K562 (cell line): Measurements from ENCODE around the gene FAM222A. TPM values are rescaled to one million over a fixed set of nuclear protein-coding genes. Genes with fewer than 3 reads are reported as not detected.

ENCODE experiments used
- ARNT ChIP-seq, 2 experiments: fragments of 450-650 bp; IDR thresholded peaks; 2 replicates each; pipeline ENCODE4 v1.6.1; 2016; ENCODE audit warnings: mild to moderate bottlenecking in 1 of 2
- CBFB ChIP-seq: sonication (generic); formaldehyde crosslinking; IDR thresholded peaks from 2 replicates; pipeline ENCODE4 v1.4.0; 2020; ENCODE audit warnings: mild to moderate bottlenecking, missing genetic modification reagents
- CBX1 ChIP-seq: sonication (generic); IDR thresholded peaks from 2 replicates; pipeline ENCODE4 v1.6.1; 2016; ENCODE audit warnings: antibody characterized with exemption, low read depth, mild to moderate bottlenecking
- COPS2 ChIP-seq: fragments of 450-650 bp; conservative IDR thresholded peaks from 2 replicates; pipeline ENCODE4 v1.6.1; 2016; ENCODE audit warnings: mild to moderate bottlenecking, moderate library complexity
- ERF ChIP-seq: fragments of 450-650 bp; formaldehyde crosslinking; IDR thresholded peaks from 2 replicates; pipeline ENCODE4 v1.4.0; 2020; ENCODE audit warnings: mild to moderate bottlenecking, mixed read lengths
- FIP1L1 ChIP-seq: fragments of 200-400 bp; formaldehyde crosslinking; IDR thresholded peaks from 2 replicates; pipeline ENCODE4 v1.6.1; 2018; ENCODE audit warnings: mild to moderate bottlenecking, low read depth, low read length; ENCODE audit not compliant: poor library complexity, severe bottlenecking
- FOS ChIP-seq: IDR thresholded peaks from 3 replicates; pipeline ENCODE4 v1.6.1; 2011; ENCODE audit not compliant: insufficient read length; ENCODE audit errors: extremely low read depth
- GABPA ChIP-seq: fragments of 200-800 bp; sonication (Bioruptor generic); conservative IDR thresholded peaks from 2 replicates; pipeline ENCODE4 v1.6.1; 2016; ENCODE audit warnings: low read depth, missing genetic modification characterization, missing compliant biosample characterization
- HDAC3 ChIP-seq: fragments of 450-650 bp; IDR thresholded peaks from 2 replicates; pipeline ENCODE4 v1.6.1; 2018; ENCODE audit warnings: borderline replicate concordance, mild to moderate bottlenecking, moderate library complexity; ENCODE audit not compliant: partially characterized antibody
- KAT7 ChIP-seq: sonication (generic); formaldehyde crosslinking; IDR thresholded peaks from 2 replicates; pipeline ENCODE4 v1.8.0; 2022; ENCODE audit warnings: missing genetic modification reagents, mild to moderate bottlenecking, borderline replicate concordance
- MIER1 ChIP-seq: fragments of 450-650 bp; IDR thresholded peaks from 2 replicates; pipeline ENCODE4 v1.6.1; 2016; ENCODE audit warnings: antibody characterized with exemption, mild to moderate bottlenecking, low read depth
- POLR3A ChIP-seq: IDR thresholded peaks from 2 replicates; pipeline ENCODE4 v1.6.1; 2011; ENCODE audit warnings: borderline replicate concordance, mild to moderate bottlenecking, moderate library complexity; ENCODE audit not compliant: insufficient read length, insufficient read depth; ENCODE audit errors: extremely low read depth
- PURB ChIP-seq: sonication (generic); formaldehyde crosslinking; IDR thresholded peaks from 2 replicates; pipeline ENCODE4 v1.9.0; 2021; ENCODE audit warnings: low read depth, mild to moderate bottlenecking, missing genetic modification reagents
- SLC30A9 ChIP-seq: fragments of 250-450 bp; sonication (Bioruptor Pico); IDR thresholded peaks from 2 replicates; pipeline ENCODE4 v1.8.0; 2022; ENCODE audit warnings: mild to moderate bottlenecking, moderate library complexity
- SMAD2 ChIP-seq: fragments of 150-350 bp; IDR thresholded peaks from 2 replicates; pipeline ENCODE4 v1.6.1; 2014; ENCODE audit warnings: low read depth, mild to moderate bottlenecking, low read length
- SMARCB1 ChIP-seq: IDR thresholded peaks from 2 replicates; pipeline ENCODE4 v1.6.1; 2011; ENCODE audit warnings: improper control_type of control experiment, low read depth; ENCODE audit not compliant: insufficient read length
- SMARCE1 ChIP-seq: fragments of 450-650 bp; IDR thresholded peaks from 2 replicates; pipeline ENCODE4 v1.7.1; 2016; ENCODE audit warnings: mild to moderate bottlenecking
- ZKSCAN3 ChIP-seq: fragments of 250-450 bp; sonication (Bioruptor Pico); IDR thresholded peaks from 2 replicates; pipeline ENCODE4 v1.4.0; 2020
- ZNF584 ChIP-seq: fragments of 200-800 bp; sonication (Bioruptor generic); IDR thresholded peaks from 2 replicates; pipeline ENCODE4 v1.6.1; 2016; ENCODE audit warnings: low read depth, mild to moderate bottlenecking, missing genetic modification characterization, missing compliant biosample characterization
- polyA plus RNA-seq, 8 experiments: library from polyadenylated mRNA; depleted of rRNA in 4 of 8; stranded (reverse) in 5 of 8; unstranded in 3 of 8; fragments of >200 nt; fragmentation: Nextera tagmentation in 2 of 8; fragmentation: Illumina TruSeq in 1 of 8; extraction: Ambion mirVana in 2 of 8; extraction: Trizol in 1 of 8; gene quantifications; 2 replicates each; pipeline versions ENCODE4 v1.2.1 to v1.2.3, GENCODE V29; 2011 to 2014; ENCODE audit warnings: inconsistent platforms in 1 of 8, missing spikeins in 1 of 8
- total RNA-seq, 7 experiments: library from RNA; depleted of rRNA in 6 of 7; stranded (reverse); fragments of >200 nt in 6 of 7; fragmentation: Illumina TruSeq in 2 of 7; extraction: Trizol in 2 of 7; gene quantifications; 2 replicates each; pipeline versions ENCODE4 v1.2.1 to v1.2.3, GENCODE V29; 2011 to 2021; ENCODE audit warnings: low replicate concordance in 1 of 7
- TF ChIP-seq, protein P1 (sequence below): fragments of 250-450 bp; sonication (Bioruptor Pico); IDR thresholded peaks from 2 replicates; pipeline ENCODE4 v1.4.0; 2020; ENCODE audit warnings: borderline replicate concordance
- TF ChIP-seq, protein P2 (sequence below): fragments of 450-650 bp; IDR thresholded peaks from 2 replicates; pipeline ENCODE4 v1.6.1; 2014; ENCODE audit warnings: low read depth, mild to moderate bottlenecking, moderate library complexity, borderline replicate concordance
- TF ChIP-seq, protein P3 (sequence below): fragments of 250-450 bp; sonication (Bioruptor Pico); IDR thresholded peaks from 2 replicates; pipeline ENCODE4 v1.4.0; 2020
- TF ChIP-seq, protein P4 (sequence below): fragments of 450-650 bp; formaldehyde crosslinking; IDR thresholded peaks from 2 replicates; pipeline ENCODE4 v1.4.0; 2020; ENCODE audit warnings: mild to moderate bottlenecking, moderate library complexity

The FAM222A gene
- total and polyA plus RNA-seq, 9 of the 15 experiments (the other 6 are each of a cell fraction or from before 2014, with no cell fraction given): 0.03 to 0.36 (median 0.12) TPM; not detected in 1

DNA sequence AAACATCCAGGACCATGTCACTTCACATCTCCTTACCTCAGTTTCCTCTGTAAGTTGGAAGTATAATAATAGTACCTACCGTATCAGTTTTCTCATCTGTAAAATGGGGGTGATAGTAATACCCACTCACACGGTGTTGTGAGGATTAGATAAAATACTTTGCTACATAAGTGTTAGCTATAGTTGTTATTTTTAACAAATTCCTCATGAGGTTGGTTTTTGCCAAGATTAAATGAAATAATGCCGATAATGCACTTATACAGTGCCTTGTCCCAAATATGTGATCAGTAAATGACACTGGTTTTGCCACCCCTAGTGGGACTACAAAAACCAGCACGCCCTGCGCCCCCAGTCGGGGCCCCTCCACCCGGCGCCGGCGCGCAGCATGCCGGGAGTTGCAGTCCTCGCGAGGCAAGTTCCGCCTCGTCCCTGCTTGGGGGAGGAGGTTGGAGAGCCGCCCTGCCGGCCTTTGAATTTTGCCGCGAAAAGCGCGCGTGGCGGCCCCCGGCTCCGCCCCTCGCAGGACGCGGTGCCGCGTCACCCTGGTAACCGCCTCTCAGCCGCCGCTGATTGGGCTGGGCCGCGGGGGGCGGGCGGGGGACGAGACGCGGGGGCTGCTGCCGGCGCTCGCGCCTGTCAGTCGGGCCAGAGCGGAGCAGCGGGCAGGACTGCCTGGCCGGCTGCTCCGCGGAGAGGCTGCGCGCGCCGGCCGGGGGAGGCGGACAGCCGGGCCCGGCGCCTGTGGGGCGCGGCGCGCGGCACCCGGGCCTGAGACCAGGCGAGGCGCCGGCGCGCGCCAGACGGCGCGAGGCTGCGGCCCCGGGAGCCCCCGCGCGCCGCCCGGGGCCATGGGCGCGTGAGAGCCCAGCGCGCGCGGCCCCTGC, at the start of gene FAM222A (continued):
- TF ChIP-seq SMARCB1: no peak
- peak; percentile 85 for TF ChIP-seq GABPA (tag)
- TF ChIP-seq SMAD2: no peak
- TF ChIP-seq, protein P1, sequence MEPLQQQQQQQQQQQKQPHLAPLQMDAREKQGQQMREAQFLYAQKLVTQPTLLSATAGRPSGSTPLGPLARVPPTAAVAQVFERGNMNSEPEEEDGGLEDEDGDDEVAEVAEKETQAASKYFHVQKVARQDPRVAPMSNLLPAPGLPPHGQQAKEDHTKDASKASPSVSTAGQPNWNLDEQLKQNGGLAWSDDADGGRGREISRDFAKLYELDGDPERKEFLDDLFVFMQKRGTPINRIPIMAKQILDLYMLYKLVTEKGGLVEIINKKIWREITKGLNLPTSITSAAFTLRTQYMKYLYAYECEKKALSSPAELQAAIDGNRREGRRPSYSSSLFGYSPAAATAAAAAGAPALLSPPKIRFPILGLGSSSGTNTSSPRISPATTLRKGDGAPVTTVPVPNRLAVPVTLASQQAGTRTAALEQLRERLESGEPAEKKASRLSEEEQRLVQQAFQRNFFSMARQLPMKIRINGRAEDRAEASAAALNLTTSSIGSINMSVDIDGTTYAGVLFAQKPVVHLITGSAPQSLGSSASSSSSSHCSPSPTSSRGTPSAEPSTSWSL (CRISPR knock-in tag): no peak
- no peak for TF ChIP-seq COPS2
- TF ChIP-seq SMARCE1: no peak
- no peak for TF ChIP-seq HDAC3
- no peak for TF ChIP-seq ERF (CRISPR knock-in tag)
- TF ChIP-seq KAT7: no peak
- TF ChIP-seq MIER1: no peak
- TF ChIP-seq, protein P2, sequence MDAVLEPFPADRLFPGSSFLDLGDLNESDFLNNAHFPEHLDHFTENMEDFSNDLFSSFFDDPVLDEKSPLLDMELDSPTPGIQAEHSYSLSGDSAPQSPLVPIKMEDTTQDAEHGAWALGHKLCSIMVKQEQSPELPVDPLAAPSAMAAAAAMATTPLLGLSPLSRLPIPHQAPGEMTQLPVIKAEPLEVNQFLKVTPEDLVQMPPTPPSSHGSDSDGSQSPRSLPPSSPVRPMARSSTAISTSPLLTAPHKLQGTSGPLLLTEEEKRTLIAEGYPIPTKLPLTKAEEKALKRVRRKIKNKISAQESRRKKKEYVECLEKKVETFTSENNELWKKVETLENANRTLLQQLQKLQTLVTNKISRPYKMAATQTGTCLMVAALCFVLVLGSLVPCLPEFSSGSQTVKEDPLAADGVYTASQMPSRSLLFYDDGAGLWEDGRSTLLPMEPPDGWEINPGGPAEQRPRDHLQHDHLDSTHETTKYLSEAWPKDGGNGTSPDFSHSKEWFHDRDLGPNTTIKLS: peak; percentile 79; the same call in 1 of the 2 replicates
- TF ChIP-seq ZKSCAN3: no peak
- TF ChIP-seq ARNT (IDR thresholded peaks at IDR 0.05): peak in 1 of 2 experiments; percentile 40; a peak in 1 of 4 replicates
- TF ChIP-seq PURB (CRISPR knock-in tag): no peak
- no peak for TF ChIP-seq FIP1L1
- 0 out of 2 replicates have a peak, but pooled peaks have one; percentile 65 for TF ChIP-seq ZNF584 (CRISPR knock-in tag)
- no peak for TF ChIP-seq CBFB (CRISPR knock-in tag)
- TF ChIP-seq, protein P3, sequence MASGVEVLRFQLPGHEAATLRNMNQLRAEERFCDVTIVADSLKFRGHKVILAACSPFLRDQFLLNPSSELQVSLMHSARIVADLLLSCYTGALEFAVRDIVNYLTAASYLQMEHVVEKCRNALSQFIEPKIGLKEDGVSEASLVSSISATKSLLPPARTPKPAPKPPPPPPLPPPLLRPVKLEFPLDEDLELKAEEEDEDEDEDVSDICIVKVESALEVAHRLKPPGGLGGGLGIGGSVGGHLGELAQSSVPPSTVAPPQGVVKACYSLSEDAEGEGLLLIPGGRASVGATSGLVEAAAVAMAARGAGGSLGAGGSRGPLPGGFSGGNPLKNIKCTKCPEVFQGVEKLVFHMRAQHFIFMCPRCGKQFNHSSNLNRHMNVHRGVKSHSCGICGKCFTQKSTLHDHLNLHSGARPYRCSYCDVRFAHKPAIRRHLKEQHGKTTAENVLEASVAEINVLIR (CRISPR knock-in tag): no peak
- no peak for TF ChIP-seq SLC30A9 (CRISPR knock-in tag)
- no peak for TF ChIP-seq CBX1
- TF ChIP-seq POLR3A: no peak
- TF ChIP-seq, protein P4, sequence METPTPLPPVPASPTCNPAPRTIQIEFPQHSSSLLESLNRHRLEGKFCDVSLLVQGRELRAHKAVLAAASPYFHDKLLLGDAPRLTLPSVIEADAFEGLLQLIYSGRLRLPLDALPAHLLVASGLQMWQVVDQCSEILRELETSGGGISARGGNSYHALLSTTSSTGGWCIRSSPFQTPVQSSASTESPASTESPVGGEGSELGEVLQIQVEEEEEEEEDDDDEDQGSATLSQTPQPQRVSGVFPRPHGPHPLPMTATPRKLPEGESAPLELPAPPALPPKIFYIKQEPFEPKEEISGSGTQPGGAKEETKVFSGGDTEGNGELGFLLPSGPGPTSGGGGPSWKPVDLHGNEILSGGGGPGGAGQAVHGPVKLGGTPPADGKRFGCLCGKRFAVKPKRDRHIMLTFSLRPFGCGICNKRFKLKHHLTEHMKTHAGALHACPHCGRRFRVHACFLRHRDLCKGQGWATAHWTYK (CRISPR knock-in tag): no peak
- TF ChIP-seq FOS: no peak
